K562 (cell line): Measurements from ENCODE around the gene INSYN2B. TPM values are rescaled to one million over a fixed set of nuclear protein-coding genes. Genes with fewer than 3 reads are reported as not detected.

Experiments
- ATAC-seq: fragments of 200-7000 bp; cut with Tn5 transposase; 3 replicates; pipeline ENCODE4 v1.9.1; 2020; ENCODE audit warnings: moderate library complexity
- BruUV-seq: library from RNA; stranded (reverse); fragments of 400-500 nt; replicated peaks from 2 replicates; lab custom pipeline; 2021; lab: Mats Ljungman, UMichigan
- CTCF ChIA-PET: fragments of 300-600 bp; formaldehyde crosslinking; extraction: SDS; loops from one replicate; lab custom pipeline; 2021; ENCODE audit warnings: low intra/inter-chr PET ratio; lab: Yijun Ruan, JAX
- POLR2A ChIA-PET: fragments of 300-600, 350-650 bp; sonication (Branson Sonifier 250); formaldehyde crosslinking; extraction: SDS; loops from one replicate; lab custom pipeline; 2021; ENCODE audit warnings: antibody characterized with exemption, inconsistent platforms; lab: Yijun Ruan, JAX
- DNase-seq, 4 experiments: peaks; one replicate each; pipeline versions ENCODE4 v3.0.0 to v3.0.0-alpha.2; 2011 to 2018; ENCODE audit warnings: low spot score in 3 of 4, mixed read lengths in 3 of 4; ENCODE audit errors: extremely low read depth in 1 of 4
- FAIRE-seq: peaks from 2 replicates; lab custom pipeline; 2011; peaks lifted over from hg19 to GRCh38; lab: Jason Lieb, UNC
- H2AFZ ChIP-seq: 2 replicates; pipeline ENCODE4 v1.6.0; 2011; ENCODE audit warnings: low read depth, low read length, control low read depth, inconsistent platforms
- H3K27ac ChIP-seq: fragments of 200-600 bp; 3 replicates; pipeline ENCODE4 v1.8.0; 2011; ENCODE audit warnings: low read depth, mild to moderate bottlenecking, control low read depth, inconsistent platforms, low read length, moderate library complexity, mixed read lengths; ENCODE audit errors: extremely low read depth
- H3K27me3 ChIP-seq, 2 experiments: fragments of 300-600 bp in 1 of 2; 2 replicates in 1 of 2; 3 replicates in 1 of 2; pipeline versions ENCODE4 v1.6.0 to v1.8.0; 2011; ENCODE audit warnings: inconsistent platforms in 2 of 2, low read length in 2 of 2, mild to moderate bottlenecking in 1 of 2, mixed read lengths in 1 of 2, moderate library complexity in 1 of 2; ENCODE audit not compliant: control insufficient read depth in 2 of 2, insufficient read depth in 2 of 2
- H3K36me3 ChIP-seq: fragments of 300-600 bp; 3 replicates; pipeline ENCODE4 v1.8.0; 2011; ENCODE audit warnings: mild to moderate bottlenecking, low read length, inconsistent platforms; ENCODE audit not compliant: control insufficient read depth, insufficient read depth
- H3K4me1 ChIP-seq, 2 experiments: fragments of 200-600 bp in 1 of 2; replicated peaks in 1 of 2; 2 replicates in 1 of 2; 3 replicates in 1 of 2; pipeline versions ENCODE4 v1.5.1 to v1.8.0; 2011; ENCODE audit warnings: inconsistent platforms in 2 of 2, low read length in 2 of 2, mild to moderate bottlenecking in 1 of 2, mixed read lengths in 1 of 2, moderate library complexity in 1 of 2; ENCODE audit not compliant: control insufficient read depth in 2 of 2, insufficient read depth in 2 of 2
- H3K4me2 ChIP-seq: 2 replicates; pipeline ENCODE4 v1.6.1; 2011; ENCODE audit warnings: low read length, control low read depth, inconsistent platforms, mixed read lengths; ENCODE audit not compliant: insufficient read depth
- H3K4me3 ChIP-seq: fragments of 200-600 bp; sonication (generic), shearing (Covaris generic); 2 replicates; pipeline ENCODE4 v1.5.1; 2016; ENCODE audit warnings: control low read depth, inconsistent platforms
- H3K79me2 ChIP-seq: fragments of 200-600 bp; 3 replicates; pipeline ENCODE4 v1.8.0; 2011; ENCODE audit warnings: low read length, inconsistent platforms; ENCODE audit not compliant: control insufficient read depth, insufficient read depth
- H3K9ac ChIP-seq, 2 experiments: 2 replicates each; pipeline versions ENCODE4 v1.6.0 to v1.6.1; 2011; ENCODE audit warnings: low read depth in 2 of 2, low read length in 2 of 2, control low read depth in 1 of 2, inconsistent platforms in 1 of 2, mild to moderate bottlenecking in 1 of 2, mixed read lengths in 1 of 2; ENCODE audit not compliant: insufficient read depth in 1 of 2
- H3K9me1 ChIP-seq: one replicate; pipeline ENCODE4 v1.6.0; 2011; ENCODE audit warnings: inconsistent platforms, mild to moderate bottlenecking, low read length, moderate library complexity; ENCODE audit not compliant: control insufficient read depth, insufficient read depth
- H3K9me3 ChIP-seq: replicated peaks from 2 replicates; pipeline ENCODE4 v1.5.1; 2011; ENCODE audit warnings: low read depth, low read length, inconsistent platforms; ENCODE audit not compliant: control insufficient read depth, insufficient read depth
- H4K20me1 ChIP-seq: replicated peaks from 2 replicates; pipeline ENCODE4 v1.6.1; 2011; ENCODE audit warnings: low read length, inconsistent platforms, mixed read lengths; ENCODE audit not compliant: control insufficient read depth, insufficient read depth
- GTF2E2 ChIP-seq: fragments of 200-800 bp; sonication (Bioruptor generic); IDR thresholded peaks from 2 replicates; pipeline ENCODE4 v1.6.1; 2016; ENCODE audit warnings: missing genetic modification characterization, missing compliant biosample characterization
- ZBTB40 ChIP-seq, 2 experiments: fragments of 450-650 bp in 1 of 2; sonication (generic) in 1 of 2; formaldehyde crosslinking in 1 of 2; IDR thresholded peaks; 2 replicates each; pipeline versions ENCODE4 v1.7.1 to v1.9.0; 2016 to 2022; ENCODE audit warnings: inconsistent platforms in 1 of 2, mild to moderate bottlenecking in 1 of 2, missing genetic modification reagents in 1 of 2
- WGBS: fragments of 100-300 bp; shearing (Covaris generic); methylation state at CpG from one replicate; pipeline ENCODE4 v1.1.6; 2016; ENCODE audit warnings: low coverage, mixed read lengths; ENCODE audit not compliant: insufficient coverage; ENCODE audit errors: missing lambda C conversion rate; 5-methylcytosine and 5-hydroxymethylcytosine counted together
- in situ Hi-C: fragments of 300-500 bp; cut with MboI; formaldehyde crosslinking; loops from 4 replicates; pipeline ENCODE4 v1.15.0; 2018; ENCODE audit warnings: inconsistent platforms, mixed read lengths
- intact Hi-C: fragments of 100-400 bp; cut with micrococcal nuclease; formaldehyde crosslinking; loops from 2 replicates; pipeline ENCODE4 v1.14.2; 2022
- polyA plus RNA-seq, 8 experiments: library from polyadenylated mRNA; depleted of rRNA in 4 of 8; stranded (reverse) in 5 of 8; unstranded in 3 of 8; fragments of >200 nt; fragmentation: Nextera tagmentation in 2 of 8; fragmentation: Illumina TruSeq in 1 of 8; extraction: Ambion mirVana in 2 of 8; extraction: Trizol in 1 of 8; gene quantifications; 2 replicates each; pipeline versions ENCODE4 v1.2.1 to v1.2.3, GENCODE V29; 2011 to 2014; ENCODE audit warnings: inconsistent platforms in 1 of 8, missing spikeins in 1 of 8
- total RNA-seq, 7 experiments: library from RNA; depleted of rRNA in 6 of 7; stranded (reverse); fragments of >200 nt in 6 of 7; fragmentation: Illumina TruSeq in 2 of 7; extraction: Trizol in 2 of 7; gene quantifications; 2 replicates each; pipeline versions ENCODE4 v1.2.1 to v1.2.3, GENCODE V29; 2011 to 2021; ENCODE audit warnings: low replicate concordance in 1 of 7

The INSYN2B gene
- total and polyA plus RNA-seq, 9 of the 15 experiments (the other 6 are each of a cell fraction or from before 2014, with no cell fraction given) = not detected

- H3K4me2 ChIP-seq = no peak overlapping the region
- no peaks in the 10 kb centered on the region for H3K79me2 ChIP-seq
- no peak overlapping the region for H2AFZ ChIP-seq
- no peaks in the 10 kb centered on the region for H3K27me3 ChIP-seq
- WGBS = 16% methylated on average over 4 of the region's 4 CpGs
- H3K4me1 ChIP-seq = no peaks in the 10 kb centered on the region
- BruUV-seq = no TSS peak
- FAIRE-seq (no peak), DNase-seq (no peak), ATAC-seq (no peak)
- no peaks in the 10 kb centered on the region for H3K9me1 ChIP-seq
- no peak for TF ChIP-seq GTF2E2 (tag)
- peak; percentile 87 for TF ChIP-seq ZBTB40 (IDR thresholded peaks at IDR 0.05)
- TF ChIP-seq ZBTB40 (CRISPR knock-in tag; IDR thresholded peaks at IDR 0.05) = peak; percentile 74
- ChIA-PET CTCF (no interaction called here), POLR2A (no interaction called here)
- in situ Hi-C loops (no loop called here), intact Hi-C loops (no loop called here)
- no peaks in the 10 kb centered on the region for H4K20me1 ChIP-seq
- H3K9me3 ChIP-seq = no peaks in the 10 kb centered on the region
- no peaks in the 10 kb centered on the region for H3K36me3 ChIP-seq
- H3K4me3 ChIP-seq = no peak overlapping the region
- no peak overlapping the region for H3K27ac ChIP-seq
- H3K9ac ChIP-seq = no peak overlapping the region
These were observed 90.7 kb downstream of the INSYN2B start for GRCh38 chr5:169889572-169889971.
